A549 (cell line): ENCODE results near the gene KBTBD8.

Experiments
- POLR2A ChIP-seq: IDR thresholded peaks from 2 replicates; pipeline ENCODE4 v1.6.1; 2012; ENCODE audit warnings: mild to moderate bottlenecking, low read length
- REST ChIP-seq: fragments of 200-600 bp; sonication (generic); IDR thresholded peaks from 2 replicates; pipeline ENCODE4 v1.6.1; 2016; ENCODE audit warnings: antibody characterized with exemption, mild to moderate bottlenecking, moderate library complexity

DNA sequence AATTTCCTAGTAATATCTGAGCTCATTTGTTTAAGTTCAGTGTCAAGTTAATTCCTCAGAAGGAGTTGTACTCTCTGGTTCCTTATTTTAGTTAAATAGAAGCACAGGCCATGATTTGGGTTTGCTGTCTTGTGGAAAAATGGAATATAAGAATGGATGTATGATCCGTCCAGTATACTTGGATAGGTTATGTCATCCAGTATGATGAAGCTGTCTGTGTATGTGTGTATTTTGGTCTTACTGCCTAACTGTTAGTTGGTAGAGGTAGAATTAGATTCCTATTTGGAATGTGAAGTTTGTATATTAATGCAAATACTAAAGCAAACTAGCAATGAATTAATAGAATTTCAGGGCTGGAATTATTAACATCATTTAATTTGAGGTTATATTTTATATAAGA, 7.9 kb downstream of the KBTBD8 start:
- no peak for TF ChIP-seq POLR2A
- no peak for TF ChIP-seq REST
